Motor neuron (in vitro differentiated cells): ENCODE results near the gene SPRED2. TPM values are rescaled to one million over a fixed set of nuclear protein-coding genes. Genes with fewer than 3 reads are reported as not detected.

Experiments used
- ATAC-seq, 8 experiments: fragments of 200-7000 bp; cut with Tn5 transposase; replicated peaks in 6 of 8; 2 replicates each; pipeline ENCODE4 v1.8.0; 2021; ENCODE audit warnings: mild to moderate bottlenecking in 8 of 8, moderate library complexity in 8 of 8
- H3K27ac ChIP-seq, 2 donors: fragments of 250-450 bp; sonication (Bioruptor Pico); 2 replicates each; pipeline ENCODE4 v1.9.0; 2021; ENCODE audit warnings: antibody characterized with exemption in 2 of 2, mild to moderate bottlenecking in 2 of 2, moderate library complexity in 1 of 2
- H3K4me1 ChIP-seq, 2 donors: fragments of 250-450 bp; sonication (Bioruptor Pico); replicated peaks in 1 of 2; 2 replicates each; pipeline ENCODE4 v1.6.1; 2021; ENCODE audit warnings: antibody characterized with exemption in 2 of 2, mild to moderate bottlenecking in 2 of 2, moderate library complexity in 1 of 2
- H3K4me3 ChIP-seq, 5 donors: fragments of 250-450 bp; sonication (Bioruptor Pico); 2 replicates each; pipeline ENCODE4 v1.9.0; 2021; ENCODE audit warnings: antibody characterized with exemption in 5 of 5, mild to moderate bottlenecking in 5 of 5, moderate library complexity in 4 of 5
- WGBS, 10 experiments: fragments of 450-650 bp; shearing (Covaris generic); methylation state at CpG; one replicate each; pipeline ENCODE4 v1.0.0; 2022; 5-methylcytosine and 5-hydroxymethylcytosine counted together
- in situ Hi-C, 9 experiments: fragments of 400-800 bp; cut with MboI; loops; one replicate each; pipeline ENCODE4 v1.15.0; 2021; ENCODE audit warnings: low sequenced_read_pairs in 9 of 9, low pct_unique_long_range_greater_than_20kb in 2 of 9; ENCODE audit not compliant: unreplicated experiment in 9 of 9
- total RNA-seq, 8 experiments: library from RNA; unstranded; fragments of 300-600 nt; gene quantifications; 2 replicates each; pipeline versions ENCODE4 v1.2.3 to v1.2.4, GENCODE V29; 2022

SPRED2 gene
- total RNA-seq, 8 experiments from 2014 or later = 8.9 to 38.3 (median 15.5) TPM

- Histone ChIP-seq H3K4me1 (peaks cover 0 to 3% of the 10 kb centered on the region in 2 donors), H3K4me3 (no peak overlapping the region), H3K27ac (no peak overlapping the region)
- peak in 2 of 8 experiments; percentile 19 to 68 for ATAC-seq
- WGBS, 10 experiments = 0 to 90% (median 69%) methylated on average over 1 to 3 of the region's 3 CpGs; no CpG with 5 or more reads in 2 of the 10 experiments
- in situ Hi-C loops = no loop called here
These were observed 26.6 kb upstream of the SPRED2 start for GRCh38 chr2:65458999-65459398.

- in situ Hi-C loops = no loop called here
- WGBS, 10 experiments = 28 to 100% (median 66%) methylated on average over 1 to 2 of the region's 2 CpGs; no CpG with 5 or more reads in 2 of the 10 experiments
- Histone ChIP-seq H3K4me3 (no peak overlapping the region), H3K4me1 (peaks cover 0 to 3% of the 10 kb centered on the region in 2 donors), H3K27ac (no peak overlapping the region)
- ATAC-seq = no peak
These were observed 24.5 kb upstream of the SPRED2 start for GRCh38 chr2:65456886-65457285.

GRCh38 chr2:65456064-65456463, 23.7 kb upstream of the SPRED2 start:
- Histone ChIP-seq H3K4me1 (peaks cover 0 to 3% of the 10 kb centered on the region in 2 donors), H3K27ac (no peak overlapping the region), H3K4me3 (no peak overlapping the region)
- peak in 1 of 8 experiments; percentile 44 for ATAC-seq
- in situ Hi-C loops = no loop called here

DNA sequence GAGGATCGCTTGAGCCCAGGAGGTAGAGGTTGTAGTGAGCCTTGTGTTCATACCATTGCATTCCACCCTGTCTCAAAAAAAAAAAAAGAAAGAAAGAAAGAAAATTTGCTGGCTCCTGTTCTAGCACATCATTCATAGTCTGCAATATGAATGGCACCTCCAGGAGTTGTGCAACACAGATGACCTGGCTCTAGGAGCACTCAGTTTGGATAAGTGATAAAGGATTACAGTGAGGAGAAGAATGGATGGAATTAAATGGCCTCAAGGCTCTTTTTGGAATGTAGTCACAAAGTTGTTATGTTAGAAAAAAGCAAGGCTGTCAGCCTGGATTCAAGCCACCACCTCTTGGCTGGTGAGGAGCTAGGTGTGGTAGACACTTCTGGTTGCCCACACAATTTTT, 21.5 kb upstream of the SPRED2 start:
- in situ Hi-C loops = no loop called here
- Histone ChIP-seq H3K4me1 (peaks cover 0 to 1% of the 10 kb centered on the region in 2 donors), H3K4me3 (no peak overlapping the region), H3K27ac (no peak overlapping the region)
- 70 to 100% (median 100%) methylated on average over 1 of the region's 1 CpG; no CpG with 5 or more reads in 4 of the 10 experiments for WGBS, 10 experiments
- no peak for ATAC-seq

GRCh38 chr2:65452150-65452895, 19.9 kb upstream of the SPRED2 start:
- ATAC-seq = no peak
- in situ Hi-C loops = no loop called here
- 18 to 100% (median 68%) methylated on average over 1 to 4 of the region's 5 CpGs; no CpG with 5 or more reads in 3 of the 10 experiments for WGBS, 10 experiments
- H3K4me1 ChIP-seq = no peaks in the 10 kb centered on the region
- H3K27ac ChIP-seq = no peak overlapping the region
- H3K4me3 ChIP-seq = no peak overlapping the region

GRCh38 chr2:65450810-65451209, 18.4 kb upstream of the SPRED2 start:
- 0 to 100% (median 38%) methylated on average over 1 of the region's 1 CpG; no CpG with 5 or more reads in 3 of the 10 experiments for WGBS, 10 experiments
- in situ Hi-C loops = no loop called here
- no peak for ATAC-seq

DNA sequence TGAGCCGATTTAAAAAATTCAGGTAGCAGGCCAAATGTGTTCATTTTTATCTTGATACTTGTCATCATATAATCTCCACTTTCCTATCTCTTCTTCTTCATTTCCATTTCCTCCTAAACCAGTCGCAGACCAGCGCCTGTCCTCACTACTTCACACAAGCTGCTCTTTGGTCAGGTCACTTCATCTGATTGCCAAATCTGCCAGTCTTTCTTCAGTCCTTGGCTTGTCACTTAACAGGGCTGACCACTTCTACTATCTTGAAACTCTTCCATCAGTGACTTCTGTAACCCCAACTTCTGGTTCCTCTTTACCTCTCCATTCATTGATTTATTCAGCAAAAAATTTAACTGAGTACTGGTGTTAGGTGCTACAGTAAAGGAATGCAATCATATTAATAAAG, 18.0 kb upstream of the SPRED2 start:
- no peak overlapping the region for H3K27ac ChIP-seq
- ATAC-seq = no peak
- in situ Hi-C loops = no loop called here
- no peaks in the 10 kb centered on the region for H3K4me1 ChIP-seq
- WGBS, 10 experiments = 42 to 100% (median 94%) methylated on average over 1 to 3 of the region's 3 CpGs
- H3K4me3 ChIP-seq = no peak overlapping the region

More at GRCh38 chr2:65450810-65451209, 18.4 kb upstream of the SPRED2 start:
- H3K4me1 ChIP-seq = no peaks in the 10 kb centered on the region
- no peak overlapping the region for H3K27ac ChIP-seq
- H3K4me3 ChIP-seq = no peak overlapping the region

- ATAC-seq = no peak
These were observed 11.2 kb upstream of the SPRED2 start for GRCh38 chr2:65443509-65444186.

DNA sequence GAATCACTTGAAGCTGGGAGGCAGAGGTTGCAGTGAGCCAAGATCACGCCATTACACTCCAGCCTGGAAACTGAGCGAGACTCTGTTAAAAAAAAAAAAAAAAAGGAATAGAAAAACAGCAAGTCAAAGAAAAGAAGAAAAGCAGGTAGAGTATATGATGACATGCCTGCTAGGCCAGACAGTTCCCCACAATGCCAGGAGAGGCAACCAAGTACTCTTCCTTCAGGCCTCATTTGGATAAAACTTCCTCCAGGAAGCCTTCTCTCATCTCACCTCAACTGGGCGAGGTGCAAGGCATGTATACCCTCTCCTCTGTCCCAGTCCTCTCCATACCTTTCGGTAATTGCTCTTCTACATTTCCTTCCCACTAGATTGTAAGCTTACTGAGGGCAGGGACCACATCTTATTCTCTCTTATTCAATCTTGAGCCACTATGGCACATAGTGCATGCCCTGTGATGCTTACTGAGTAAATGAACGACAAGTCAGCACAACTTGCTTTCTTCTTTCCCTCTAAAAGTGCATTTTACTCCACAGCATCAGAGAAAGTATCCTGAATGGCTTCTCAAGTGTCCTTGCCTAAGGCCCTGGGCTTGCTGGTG, 10.1 kb upstream of the SPRED2 start:
- in situ Hi-C loops = loop anchor here in 3 of 9 experiments (25.0 kb wide), 2 partner anchors 155 to 180 kb away; no protein-coding TSS in a partner anchor
- no peak for ATAC-seq
- WGBS, 10 experiments = 72 to 100% (median 88%) methylated on average over 1 to 4 of the region's 5 CpGs; no CpG with 5 or more reads in 1 of the 10 experiments
- H3K4me3 ChIP-seq = no peak overlapping the region
- no peak overlapping the region for H3K27ac ChIP-seq
- peaks cover 13 to 17% of the 10 kb centered on the region in 2 donors for H3K4me1 ChIP-seq

More at GRCh38 chr2:65443509-65444186, 11.2 kb upstream of the SPRED2 start:
- Histone ChIP-seq H3K4me3 (no peak overlapping the region), H3K4me1 (peaks cover 2 to 6% of the 10 kb centered on the region in 2 donors), H3K27ac (no peak overlapping the region)
- in situ Hi-C loops = loop anchor here in 3 of 9 experiments (25.0 kb wide), 2 partner anchors 156 to 181 kb away; no protein-coding TSS in a partner anchor
- 80 to 100% (median 89%) methylated on average over 1 to 5 of the region's 5 CpGs for WGBS, 10 experiments

- peaks cover 19 to 23% of the 10 kb centered on the region in 2 donors for H3K4me1 ChIP-seq
These were observed 5.9 kb upstream of the SPRED2 start for GRCh38 chr2:65438137-65438899.

DNA sequence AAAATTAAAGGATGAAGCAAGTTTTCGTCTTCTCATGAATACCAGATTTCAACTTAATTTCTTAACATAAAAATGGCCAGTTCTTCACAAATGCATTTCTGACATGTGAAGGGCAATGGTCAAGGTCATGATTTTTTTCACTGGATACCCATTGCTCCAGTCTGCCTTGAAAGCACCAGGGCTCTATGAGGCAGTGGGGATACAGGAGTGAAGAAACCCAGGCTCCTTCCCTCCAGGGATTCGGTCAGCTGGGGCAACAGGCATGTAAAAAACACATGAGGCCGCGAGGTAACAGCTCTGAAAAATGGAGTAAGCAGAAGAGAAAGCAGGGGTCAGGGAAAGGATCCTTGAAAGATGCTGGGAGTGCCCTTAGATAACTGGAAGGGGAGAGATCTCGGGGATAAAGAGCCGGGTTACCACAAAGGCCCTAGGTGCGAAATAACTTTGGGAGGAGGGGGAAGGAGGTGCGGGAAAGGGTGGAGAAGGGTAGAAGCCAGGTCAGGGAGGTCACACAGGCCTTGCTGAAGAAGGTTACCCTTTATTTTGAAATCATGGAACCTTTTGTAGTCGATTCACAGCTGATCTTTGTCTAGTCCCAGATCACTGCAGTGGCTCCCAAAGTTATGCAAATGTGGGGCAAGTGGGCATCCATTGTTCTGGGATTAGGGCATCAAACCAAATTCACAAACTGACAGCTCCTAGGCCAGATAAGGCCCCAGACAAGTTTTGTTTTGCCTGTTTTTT, 5.2 kb upstream of the SPRED2 start:
- WGBS, 10 experiments = 10 to 88% (median 50%) methylated on average over 1 to 7 of the region's 9 CpGs; no CpG with 5 or more reads in 1 of the 10 experiments
- Histone ChIP-seq H3K27ac (peak overlapping the region; percentile 89 to 97), H3K4me3 (peak overlapping the region; percentile 45 to 57 (median 51)), H3K4me1 (peaks cover 19 to 23% of the 10 kb centered on the region in 2 donors)
- in situ Hi-C loops = loop anchor here in 3 of 9 experiments (10.0 to 25.0 kb wide), 3 partner anchors 107 to 175 kb away; no protein-coding TSS in a partner anchor
- no peak for ATAC-seq

More at GRCh38 chr2:65438137-65438899, 5.9 kb upstream of the SPRED2 start:
- H3K27ac ChIP-seq = peak overlapping the region in 1 of 2 donors; percentile 51
- H3K4me3 ChIP-seq = peak overlapping the region in 1 of 5 donors; percentile 46
- ATAC-seq = no peak
- WGBS, 10 experiments = 14 to 100% (median 26%) methylated on average over 1 to 2 of the region's 2 CpGs; no CpG with 5 or more reads in 6 of the 10 experiments
- in situ Hi-C loops = loop anchor here in 3 of 9 experiments (10.0 to 25.0 kb wide), 3 partner anchors 106 to 176 kb away; no protein-coding TSS in a partner anchor
